WTC11 (cell line): ENCODE measurements around the gene C10orf90. TPM values are rescaled to one million over a fixed set of nuclear protein-coding genes. Genes with fewer than 3 reads are reported as not detected.

ENCODE experiments used
- ATAC-seq: fragments of 200-7000 bp; cut with Tn5 transposase; 2 replicates; pipeline ENCODE4 v1.10.0; 2021; ENCODE audit warnings: mild to moderate bottlenecking, moderate library complexity
- CTCF ChIA-PET: fragments of 300-600 bp; sonication (Branson Sonifier 250); formaldehyde crosslinking; loops from one replicate; lab custom pipeline; 2021; ENCODE audit warnings: antibody characterized with exemption; lab: Charles Lee
- POLR2A ChIA-PET: fragments of 350-600 bp; sonication (Branson Sonifier 250); formaldehyde crosslinking; loops from one replicate; lab custom pipeline; 2021; ENCODE audit warnings: antibody characterized with exemption; lab: Charles Lee
- DNase-seq: peaks from one replicate; pipeline ENCODE4 v3.0.0; 2021; ENCODE audit warnings: low spot score
- H3K27ac Mint-ChIP-seq: 2 replicates; pipeline ENCODE4 v1.8.0; 2021; ENCODE audit warnings: mixed read lengths
- H3K27me3 Mint-ChIP-seq: 2 replicates; pipeline ENCODE4 v1.8.0; 2021; ENCODE audit warnings: low read depth, mild to moderate bottlenecking, moderate library complexity, mixed read lengths
- H3K36me3 Mint-ChIP-seq: 2 replicates; pipeline ENCODE4 v1.8.0; 2021; ENCODE audit warnings: mixed read lengths
- H3K4me1 Mint-ChIP-seq: 2 replicates; pipeline ENCODE4 v1.8.0; 2022; ENCODE audit warnings: mixed read lengths
- H3K4me3 Mint-ChIP-seq: 2 replicates; pipeline ENCODE4 v1.8.0; 2021; ENCODE audit warnings: mild to moderate bottlenecking, moderate library complexity, mixed read lengths
- H3K9me3 Mint-ChIP-seq: 2 replicates; pipeline ENCODE4 v1.8.0; 2021; ENCODE audit warnings: mixed read lengths
- AR ChIP-seq: fragments of 250-450 bp; sonication (Bioruptor Pico); IDR thresholded peaks from 2 replicates; pipeline ENCODE4 v1.9.0; 2021; ENCODE audit warnings: mild to moderate bottlenecking
- ARID4B ChIP-seq: sonication (generic); formaldehyde crosslinking; IDR thresholded peaks from 2 replicates; pipeline ENCODE4 v1.8.0; 2023; ENCODE audit warnings: missing genetic modification reagents, mild to moderate bottlenecking, borderline replicate concordance
- E2F4 ChIP-seq: sonication (generic); formaldehyde crosslinking; IDR thresholded peaks from 2 replicates; pipeline ENCODE4 v1.8.1; 2022; ENCODE audit warnings: low read depth, mild to moderate bottlenecking, moderate library complexity, missing genetic modification reagents, borderline replicate concordance
- ELF4 ChIP-seq: sonication (generic); formaldehyde crosslinking; IDR thresholded peaks from 2 replicates; pipeline ENCODE4 v1.8.1; 2022; ENCODE audit warnings: low read depth, mild to moderate bottlenecking, moderate library complexity, missing genetic modification reagents
- JUN ChIP-seq: sonication (generic); formaldehyde crosslinking; IDR thresholded peaks from 2 replicates; pipeline ENCODE4 v1.8.0; 2023; ENCODE audit warnings: mild to moderate bottlenecking, missing genetic modification reagents
- ZBTB21 ChIP-seq: sonication (generic); formaldehyde crosslinking; IDR thresholded peaks from 2 replicates; pipeline ENCODE4 v1.8.1; 2023; ENCODE audit warnings: mild to moderate bottlenecking, missing genetic modification reagents, borderline replicate concordance
- ZNF281 ChIP-seq: sonication (generic); formaldehyde crosslinking; IDR thresholded peaks from 2 replicates; pipeline ENCODE4 v1.8.0; 2023; ENCODE audit warnings: mild to moderate bottlenecking, missing genetic modification reagents
- ZNF425 ChIP-seq: fragments of 250-450 bp; sonication (Bioruptor Pico); conservative IDR thresholded peaks from 2 replicates; pipeline ENCODE4 v1.9.0; 2021; ENCODE audit warnings: mild to moderate bottlenecking
- ZNF512 ChIP-seq: sonication (generic); formaldehyde crosslinking; IDR thresholded peaks from 2 replicates; pipeline ENCODE4 v1.8.1; 2022; ENCODE audit warnings: missing genetic modification reagents, borderline replicate concordance
- total RNA-seq: library from RNA; stranded (reverse); gene quantifications from 3 replicates; pipeline ENCODE4 v1.2.3, GENCODE V29; 2021
- TF ChIP-seq, protein P1 (sequence below): sonication (generic); formaldehyde crosslinking; IDR thresholded peaks from 2 replicates; pipeline ENCODE4 v1.8.1; 2023; ENCODE audit warnings: mild to moderate bottlenecking, missing genetic modification reagents, moderate library complexity
- TF ChIP-seq, protein P2 (sequence below): sonication (generic); formaldehyde crosslinking; conservative IDR thresholded peaks from 2 replicates; pipeline ENCODE4 v1.8.1; 2022; ENCODE audit warnings: mild to moderate bottlenecking, missing genetic modification reagents
- TF ChIP-seq, protein P3 (sequence below): fragments of 200-600 bp; IDR thresholded peaks from 2 replicates; pipeline ENCODE4 v1.8.0; 2022; ENCODE audit warnings: antibody characterized with exemption

The C10orf90 gene
- total RNA-seq, 1 experiment from 2014 or later: 0.85 TPM

- TF ChIP-seq ZNF425 (CRISPR knock-in tag) (no peak), AR (CRISPR knock-in tag) (no peak)
- TF ChIP-seq, protein P1, sequence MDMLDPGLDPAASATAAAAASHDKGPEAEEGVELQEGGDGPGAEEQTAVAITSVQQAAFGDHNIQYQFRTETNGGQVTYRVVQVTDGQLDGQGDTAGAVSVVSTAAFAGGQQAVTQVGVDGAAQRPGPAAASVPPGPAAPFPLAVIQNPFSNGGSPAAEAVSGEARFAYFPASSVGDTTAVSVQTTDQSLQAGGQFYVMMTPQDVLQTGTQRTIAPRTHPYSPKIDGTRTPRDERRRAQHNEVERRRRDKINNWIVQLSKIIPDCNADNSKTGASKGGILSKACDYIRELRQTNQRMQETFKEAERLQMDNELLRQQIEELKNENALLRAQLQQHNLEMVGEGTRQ: no peak
- TF ChIP-seq, protein P2, sequence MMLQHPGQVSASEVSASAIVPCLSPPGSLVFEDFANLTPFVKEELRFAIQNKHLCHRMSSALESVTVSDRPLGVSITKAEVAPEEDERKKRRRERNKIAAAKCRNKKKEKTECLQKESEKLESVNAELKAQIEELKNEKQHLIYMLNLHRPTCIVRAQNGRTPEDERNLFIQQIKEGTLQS: no peak
- TF ChIP-seq, protein P3, sequence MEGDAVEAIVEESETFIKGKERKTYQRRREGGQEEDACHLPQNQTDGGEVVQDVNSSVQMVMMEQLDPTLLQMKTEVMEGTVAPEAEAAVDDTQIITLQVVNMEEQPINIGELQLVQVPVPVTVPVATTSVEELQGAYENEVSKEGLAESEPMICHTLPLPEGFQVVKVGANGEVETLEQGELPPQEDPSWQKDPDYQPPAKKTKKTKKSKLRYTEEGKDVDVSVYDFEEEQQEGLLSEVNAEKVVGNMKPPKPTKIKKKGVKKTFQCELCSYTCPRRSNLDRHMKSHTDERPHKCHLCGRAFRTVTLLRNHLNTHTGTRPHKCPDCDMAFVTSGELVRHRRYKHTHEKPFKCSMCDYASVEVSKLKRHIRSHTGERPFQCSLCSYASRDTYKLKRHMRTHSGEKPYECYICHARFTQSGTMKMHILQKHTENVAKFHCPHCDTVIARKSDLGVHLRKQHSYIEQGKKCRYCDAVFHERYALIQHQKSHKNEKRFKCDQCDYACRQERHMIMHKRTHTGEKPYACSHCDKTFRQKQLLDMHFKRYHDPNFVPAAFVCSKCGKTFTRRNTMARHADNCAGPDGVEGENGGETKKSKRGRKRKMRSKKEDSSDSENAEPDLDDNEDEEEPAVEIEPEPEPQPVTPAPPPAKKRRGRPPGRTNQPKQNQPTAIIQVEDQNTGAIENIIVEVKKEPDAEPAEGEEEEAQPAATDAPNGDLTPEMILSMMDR: no peak
Measured at GRCh38 chr10:126528315-126528835, 142.1 kb downstream of the C10orf90 start (continued).

- no peak for DNase-seq
- CTCF ChIA-PET: interaction anchor here (0.7 to 1.1 kb wide), 2 partner anchors 24 to 60 kb away, joined by 3 to 4 read pairs; no protein-coding TSS in a partner anchor
- TF ChIP-seq E2F4 (CRISPR knock-in tag) (no peak), JUN (CRISPR knock-in tag) (no peak), ZNF281 (CRISPR knock-in tag) (no peak), ZBTB21 (no peak), ELF4 (CRISPR knock-in tag) (no peak), ARID4B (CRISPR knock-in tag) (no peak), ZNF512 (no peak)
Measured at GRCh38 chr10:126527645-126528314, 142.7 kb downstream of the C10orf90 start.

More at GRCh38 chr10:126527645-126528314, 142.7 kb downstream of the C10orf90 start:
- POLR2A ChIA-PET: no interaction called here
- Mint-ChIP-seq H3K36me3 (no peaks in the 10 kb centered on the region), H3K4me1 (peaks cover 10% of the 10 kb centered on the region), H3K27ac (no peak overlapping the region), H3K4me3 (no peak overlapping the region), H3K27me3 (no peaks in the 10 kb centered on the region), H3K9me3 (peaks cover 5% of the 10 kb centered on the region; the same call in 1 of the 2 replicates)
- ATAC-seq: no peak
